Activated CD8-positive, alpha-beta T cell treated with anti-CD3 and anti-CD28 coated beads for 36 hours (primary cell): ENCODE results near the gene ROR2. TPM values are rescaled to one million over a fixed set of nuclear protein-coding genes. Genes with fewer than 3 reads are reported as not detected.

Experiments
- ATAC-seq: fragments of 200-7000 bp; cut with Tn5 transposase; one replicate; pipeline ENCODE4 v1.10.0; 2021; ENCODE audit warnings: mild to moderate bottlenecking, moderate library complexity
- CTCF ChIA-PET: fragments of 350-600 bp; sonication (Branson Sonifier 250); formaldehyde crosslinking; loops from one replicate; lab custom pipeline; 2021; ENCODE audit warnings: antibody characterized with exemption; lab: Charles Lee
- POLR2A ChIA-PET: fragments of 350-600 bp; sonication (Branson Sonifier 250); formaldehyde crosslinking; loops from one replicate; lab custom pipeline; 2021; ENCODE audit warnings: antibody characterized with exemption; lab: Charles Lee
- DNase-seq: peaks from one replicate; pipeline ENCODE4 v3.0.0-alpha.2; 2020
- H3K27ac Mint-ChIP-seq: one replicate; pipeline ENCODE4 v1.8.0; 2021; ENCODE audit warnings: mild to moderate bottlenecking, mixed read lengths
- H3K27me3 Mint-ChIP-seq: one replicate; pipeline ENCODE4 v1.8.0; 2021; ENCODE audit warnings: mixed read lengths
- H3K36me3 Mint-ChIP-seq: one replicate; pipeline ENCODE4 v1.8.0; 2021; ENCODE audit warnings: low read depth, mixed read lengths
- H3K4me1 Mint-ChIP-seq: one replicate; pipeline ENCODE4 v1.8.0; 2021; ENCODE audit warnings: low read depth, mixed read lengths
- H3K4me3 Mint-ChIP-seq: one replicate; pipeline ENCODE4 v1.8.0; 2021; ENCODE audit warnings: mild to moderate bottlenecking, moderate library complexity, mixed read lengths
- H3K9me3 Mint-ChIP-seq: one replicate; pipeline ENCODE4 v1.8.0; 2021; ENCODE audit warnings: mixed read lengths
- intact Hi-C: fragments of 100-400 bp; cut with micrococcal nuclease; formaldehyde crosslinking; loops from one replicate; pipeline ENCODE4 v1.10.0; 2022
- total RNA-seq, 2 experiments: library from RNA; stranded (reverse); gene quantifications; one replicate each; pipeline ENCODE4 v1.2.3, GENCODE V29; 2021
- TF ChIP-seq, protein P1 (sequence below): fragments of 200-600 bp; IDR thresholded peaks from one replicate; pipeline ENCODE4 v1.8.0; 2022; ENCODE audit warnings: antibody characterized with exemption, mild to moderate bottlenecking

Gene ROR2
- total RNA-seq, 2 experiments from 2014 or later, result not detected

DNA sequence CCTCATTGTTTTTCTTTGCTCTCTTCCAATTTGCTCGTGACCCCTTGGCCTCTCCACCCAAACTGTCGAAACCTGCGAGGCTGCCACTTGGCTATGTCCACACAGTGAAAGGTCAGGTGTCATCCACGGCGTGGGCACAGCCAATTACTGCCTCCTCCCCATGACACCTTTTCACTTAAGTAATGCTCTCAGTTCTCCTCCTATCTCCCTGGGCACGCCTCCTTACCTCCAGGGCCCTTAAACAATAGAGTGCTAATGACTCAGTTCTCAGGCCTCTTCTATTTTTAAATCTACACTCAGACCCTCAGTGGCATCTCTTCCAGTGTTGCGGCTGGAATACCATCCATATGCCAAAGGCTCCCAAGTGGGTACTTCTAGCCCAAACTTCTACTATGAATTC lies 256.8 kb downstream of the ROR2 start:
- intact Hi-C loops, result no loop called here
- Mint-ChIP-seq H3K4me3 (no peak overlapping the region), H3K27ac (no peak overlapping the region), H3K4me1 (peaks cover 5% of the 10 kb centered on the region), H3K36me3 (no peaks in the 10 kb centered on the region), H3K9me3 (no peaks in the 10 kb centered on the region), H3K27me3 (peaks cover 2% of the 10 kb centered on the region)
- CTCF ChIA-PET, result no interaction called here
- ATAC-seq (no peak), DNase-seq (no peak)
- POLR2A ChIA-PET, result no interaction called here
- TF ChIP-seq, protein P1, sequence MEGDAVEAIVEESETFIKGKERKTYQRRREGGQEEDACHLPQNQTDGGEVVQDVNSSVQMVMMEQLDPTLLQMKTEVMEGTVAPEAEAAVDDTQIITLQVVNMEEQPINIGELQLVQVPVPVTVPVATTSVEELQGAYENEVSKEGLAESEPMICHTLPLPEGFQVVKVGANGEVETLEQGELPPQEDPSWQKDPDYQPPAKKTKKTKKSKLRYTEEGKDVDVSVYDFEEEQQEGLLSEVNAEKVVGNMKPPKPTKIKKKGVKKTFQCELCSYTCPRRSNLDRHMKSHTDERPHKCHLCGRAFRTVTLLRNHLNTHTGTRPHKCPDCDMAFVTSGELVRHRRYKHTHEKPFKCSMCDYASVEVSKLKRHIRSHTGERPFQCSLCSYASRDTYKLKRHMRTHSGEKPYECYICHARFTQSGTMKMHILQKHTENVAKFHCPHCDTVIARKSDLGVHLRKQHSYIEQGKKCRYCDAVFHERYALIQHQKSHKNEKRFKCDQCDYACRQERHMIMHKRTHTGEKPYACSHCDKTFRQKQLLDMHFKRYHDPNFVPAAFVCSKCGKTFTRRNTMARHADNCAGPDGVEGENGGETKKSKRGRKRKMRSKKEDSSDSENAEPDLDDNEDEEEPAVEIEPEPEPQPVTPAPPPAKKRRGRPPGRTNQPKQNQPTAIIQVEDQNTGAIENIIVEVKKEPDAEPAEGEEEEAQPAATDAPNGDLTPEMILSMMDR, result no peak

DNA sequence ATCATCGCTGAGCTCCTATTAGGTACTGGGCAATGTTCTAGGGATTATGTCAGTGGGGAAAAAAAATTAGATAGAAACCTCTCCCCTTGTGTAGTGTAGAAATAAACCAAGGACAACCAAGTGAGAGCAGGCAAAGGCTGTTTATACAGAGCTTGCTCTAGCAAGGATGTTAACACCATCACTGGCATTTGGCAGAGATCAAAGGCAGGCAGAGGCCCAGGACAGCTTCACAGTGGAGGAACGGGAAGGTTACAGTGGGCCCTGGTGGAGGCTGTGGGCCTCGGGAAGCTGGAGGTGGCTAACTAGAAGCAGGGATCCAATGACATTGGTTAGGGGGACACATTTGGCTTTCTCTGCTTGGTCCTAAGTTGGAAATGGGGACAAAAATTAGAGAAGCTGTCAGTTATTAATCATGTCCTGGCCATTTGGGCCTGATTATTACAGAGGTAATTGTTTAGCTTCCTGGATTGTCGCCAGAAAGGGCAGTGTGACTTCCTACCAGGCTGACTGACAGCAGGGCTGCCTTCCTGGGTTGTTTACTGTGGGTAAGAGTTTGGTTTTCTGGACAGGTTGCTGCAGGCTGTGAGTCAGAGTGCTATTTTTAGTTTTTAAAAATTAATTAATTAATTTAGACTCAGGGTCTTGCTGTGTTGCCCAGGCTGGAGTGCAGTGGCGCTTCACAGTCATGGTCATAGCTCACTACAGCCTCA lies 259.3 kb downstream of the ROR2 start:
- Mint-ChIP-seq H3K4me1 (no peaks in the 10 kb centered on the region), H3K36me3 (no peaks in the 10 kb centered on the region), H3K9me3 (no peaks in the 10 kb centered on the region), H3K4me3 (no peak overlapping the region), H3K27ac (no peak overlapping the region), H3K27me3 (no peaks in the 10 kb centered on the region)
- ChIA-PET POLR2A (no interaction called here), CTCF (interaction anchor here (1.3 kb wide), 1 partner anchor 17 kb away, joined by 3 read pairs; no protein-coding TSS in a partner anchor)
- DNase-seq, result no peak
- ATAC-seq, result no peak
- intact Hi-C loops, result no loop called here
- TF ChIP-seq, protein P1, result no peak

DNA sequence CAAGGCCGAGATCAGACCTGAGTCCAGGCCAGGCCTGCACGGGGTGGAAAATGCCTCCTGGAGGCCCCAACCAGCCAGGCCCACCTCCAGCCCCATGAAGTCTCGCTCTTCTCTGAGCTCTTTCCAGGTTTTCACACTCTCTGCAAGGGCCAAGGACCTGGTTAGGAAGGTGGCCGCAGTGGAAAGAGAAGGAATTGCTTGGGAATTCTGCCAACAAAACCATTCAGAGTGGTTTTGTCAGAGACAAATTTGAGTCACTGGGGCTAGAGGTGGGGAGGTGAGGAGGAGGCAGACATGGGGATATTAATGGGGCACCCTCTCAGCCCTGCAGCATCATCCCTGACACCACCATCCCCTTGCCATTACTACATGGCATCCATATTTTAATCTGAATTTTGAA lies 261.0 kb downstream of the ROR2 start:
- Mint-ChIP-seq H3K27me3 (no peaks in the 10 kb centered on the region), H3K9me3 (no peaks in the 10 kb centered on the region), H3K36me3 (no peaks in the 10 kb centered on the region), H3K27ac (no peak overlapping the region), H3K4me1 (no peaks in the 10 kb centered on the region), H3K4me3 (no peak overlapping the region)
- ATAC-seq, result no peak
- TF ChIP-seq, protein P1, result no peak
- DNase-seq, result no peak
- POLR2A ChIA-PET, result no interaction called here
- intact Hi-C loops, result loop anchor here (10.0 kb wide), 1 partner anchor 774 kb away; no protein-coding TSS in a partner anchor
- CTCF ChIA-PET, result interaction anchor here (1.3 kb wide), 1 partner anchor 16 kb away, joined by 3 read pairs; no protein-coding TSS in a partner anchor

DNA sequence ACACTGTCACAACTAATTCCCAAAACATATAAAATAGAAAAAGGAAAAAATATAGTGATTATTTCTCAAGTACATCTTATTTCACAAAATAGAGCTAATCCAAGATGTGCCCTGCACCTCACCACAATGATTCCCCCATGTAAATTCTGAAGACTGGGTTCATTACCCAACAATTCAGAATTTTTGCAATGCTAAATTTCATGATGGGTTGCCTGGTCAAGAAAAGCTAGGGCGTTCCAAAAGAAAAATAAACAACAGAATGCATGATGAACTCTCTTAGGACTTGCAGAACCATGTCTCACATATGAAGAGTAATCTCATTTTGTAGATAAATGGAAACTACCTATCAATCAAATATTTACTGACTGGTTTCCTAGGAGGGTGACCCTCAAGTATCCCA lies 266.8 kb downstream of the ROR2 start:
- intact Hi-C loops, result loop anchor here (10.0 kb wide), 1 partner anchor 768 kb away; no protein-coding TSS in a partner anchor
- Mint-ChIP-seq H3K27me3 (peaks cover 16% of the 10 kb centered on the region), H3K4me3 (no peak overlapping the region), H3K4me1 (peaks cover 5% of the 10 kb centered on the region), H3K36me3 (no peaks in the 10 kb centered on the region), H3K27ac (no peak overlapping the region), H3K9me3 (no peaks in the 10 kb centered on the region)
- ChIA-PET POLR2A (no interaction called here), CTCF (interaction anchor here (0.7 to 1.4 kb wide), 3 partner anchors 12 to 769 kb away, joined by 3 to 4 read pairs (median 3); no protein-coding TSS in a partner anchor)
- DNase-seq, result no peak
- TF ChIP-seq, protein P1, result no peak
- ATAC-seq, result no peak

DNA sequence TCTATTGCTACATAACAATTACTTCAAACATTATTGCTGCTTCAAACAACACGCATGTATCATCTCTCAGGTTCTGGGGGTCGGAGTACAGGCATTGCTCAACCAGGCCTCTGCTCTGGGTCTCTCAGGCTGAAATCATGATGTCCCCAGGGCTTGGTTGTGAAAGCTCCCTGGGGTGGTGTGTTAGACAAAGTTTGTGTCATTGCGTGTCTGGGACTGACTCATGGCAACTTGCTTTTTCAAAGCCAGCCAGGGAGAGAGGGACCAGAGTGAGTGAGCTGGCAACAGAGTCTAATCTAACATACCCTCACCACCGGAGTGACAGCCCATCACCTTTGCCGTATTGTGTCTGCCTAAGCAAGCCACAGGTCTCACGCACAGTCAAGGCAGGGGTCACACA lies 267.2 kb downstream of the ROR2 start:
- Mint-ChIP-seq H3K4me3 (no peak overlapping the region), H3K4me1 (peaks cover 5% of the 10 kb centered on the region), H3K9me3 (no peaks in the 10 kb centered on the region), H3K27me3 (peaks cover 16% of the 10 kb centered on the region), H3K36me3 (no peaks in the 10 kb centered on the region), H3K27ac (no peak overlapping the region)
- TF ChIP-seq, protein P1, result no peak
- CTCF ChIA-PET, result interaction anchor here (0.6 to 1.4 kb wide), 3 partner anchors 11 to 768 kb away, joined by 3 to 4 read pairs (median 4); no protein-coding TSS in a partner anchor
- no peak for DNase-seq
- intact Hi-C loops, result loop anchor here (10.0 kb wide), 1 partner anchor 768 kb away; no protein-coding TSS in a partner anchor
- POLR2A ChIA-PET, result no interaction called here
- ATAC-seq, result no peak
